Liver (tissue), 9 donors: Measurements from ENCODE around the gene HSFX3. TPM values are rescaled to one million over a fixed set of nuclear protein-coding genes. Genes with fewer than 3 reads are reported as not detected.

Source experiments
- DNase-seq: peaks from one replicate; pipeline ENCODE4 v3.0.0-alpha.2; 2017; ENCODE audit warnings: low spot score
- H3K27ac ChIP-seq, 2 donors: one replicate each; pipeline ENCODE4 v1.7.0; 2013; ENCODE audit warnings: inconsistent platforms in 2 of 2, low read length in 2 of 2, control low read depth in 1 of 2, low read depth in 1 of 2, mild to moderate bottlenecking in 1 of 2
- H3K27me3 ChIP-seq, 4 donors: one replicate each; pipeline versions ENCODE4 v1.6.1 to v1.7.0; 2013; ENCODE audit warnings: low read length in 3 of 4, inconsistent platforms in 1 of 4, mild to moderate bottlenecking in 1 of 4, moderate library complexity in 1 of 4; ENCODE audit not compliant: control insufficient read depth in 4 of 4, insufficient read depth in 4 of 4
- H3K36me3 ChIP-seq, 4 donors: one replicate each; pipeline versions ENCODE4 v1.6.1 to v1.7.0; 2013; ENCODE audit warnings: low read length in 3 of 4, mild to moderate bottlenecking in 3 of 4, low read depth in 1 of 4, moderate library complexity in 1 of 4; ENCODE audit not compliant: control insufficient read depth in 4 of 4, insufficient read depth in 3 of 4
- H3K4me1 ChIP-seq, 4 donors: one replicate each; pipeline versions ENCODE4 v1.6.1 to v1.7.0; 2013; ENCODE audit warnings: low read length in 3 of 4, mild to moderate bottlenecking in 3 of 4, moderate library complexity in 1 of 4; ENCODE audit not compliant: control insufficient read depth in 4 of 4, insufficient read depth in 4 of 4
- H3K4me3 ChIP-seq, 3 donors: one replicate each; pipeline versions ENCODE4 v1.6.1 to v1.7.0; 2013; ENCODE audit warnings: low read length in 3 of 3, control low read depth in 1 of 3, low read depth in 1 of 3, mild to moderate bottlenecking in 1 of 3
- H3K9ac ChIP-seq, 2 donors: one replicate each; pipeline ENCODE4 v1.7.0; 2013; ENCODE audit warnings: low read length in 2 of 2, mild to moderate bottlenecking in 2 of 2, moderate library complexity in 2 of 2, control low read depth in 1 of 2, low read depth in 1 of 2
- H3K9me3 ChIP-seq, 4 donors: one replicate each; pipeline versions ENCODE4 v1.6.1 to v1.7.0; 2013; ENCODE audit warnings: low read length in 3 of 4; ENCODE audit not compliant: control insufficient read depth in 4 of 4
- ATF3 ChIP-seq: IDR thresholded peaks from 2 replicates; pipeline ENCODE4 v1.6.1; 2016; ENCODE audit warnings: antibody characterized with exemption
- CTCF ChIP-seq: fragments of 150-350 bp; IDR thresholded peaks from 2 replicates; pipeline ENCODE4 v1.5.1; 2017; ENCODE audit warnings: improper control_type of control experiment, low read depth, low read length; ENCODE audit not compliant: missing input control
- EGR1 ChIP-seq, 2 donors: IDR thresholded peaks; 2 replicates each; pipeline ENCODE4 v1.6.1; 2016 to 2018; ENCODE audit warnings: antibody characterized with exemption in 2 of 2, low read depth in 2 of 2
- FOXA1 ChIP-seq: IDR thresholded peaks from 2 replicates; pipeline ENCODE4 v1.6.1; 2016; ENCODE audit warnings: antibody characterized with exemption
- FOXA2 ChIP-seq: IDR thresholded peaks from 2 replicates; pipeline ENCODE4 v1.6.1; 2016; ENCODE audit warnings: antibody characterized with exemption
- GABPA ChIP-seq, 2 donors: IDR thresholded peaks in 1 of 2; conservative IDR thresholded peaks in 1 of 2; 2 replicates each; pipeline ENCODE4 v1.6.1; 2016; ENCODE audit warnings: antibody characterized with exemption in 2 of 2, mild to moderate bottlenecking in 1 of 2, moderate library complexity in 1 of 2
- HNF4G ChIP-seq: IDR thresholded peaks from 2 replicates; pipeline ENCODE4 v1.6.1; 2016; ENCODE audit warnings: antibody characterized with exemption
- JUND ChIP-seq, 2 donors: IDR thresholded peaks; 2 replicates each; pipeline ENCODE4 v1.6.1; 2016; ENCODE audit warnings: antibody characterized with exemption in 2 of 2
- MAX ChIP-seq: IDR thresholded peaks from 2 replicates; pipeline ENCODE4 v1.6.1; 2016; ENCODE audit warnings: antibody characterized with exemption
- NR2F2 ChIP-seq: IDR thresholded peaks from 2 replicates; pipeline ENCODE4 v1.6.1; 2016; ENCODE audit warnings: antibody characterized with exemption
- RAD21 ChIP-seq, 2 donors: IDR thresholded peaks; 2 replicates each; pipeline ENCODE4 v1.6.1; 2016; ENCODE audit warnings: antibody characterized with exemption in 2 of 2, mild to moderate bottlenecking in 2 of 2
- RXRA ChIP-seq, 2 donors: IDR thresholded peaks; 2 replicates each; pipeline ENCODE4 v1.6.1; 2017 to 2018; ENCODE audit warnings: antibody characterized with exemption in 2 of 2, mild to moderate bottlenecking in 1 of 2
- SP1 ChIP-seq: IDR thresholded peaks from 2 replicates; pipeline ENCODE4 v1.6.1; 2018; ENCODE audit warnings: antibody characterized with exemption, mild to moderate bottlenecking
- TAF1 ChIP-seq: conservative IDR thresholded peaks from 2 replicates; pipeline ENCODE4 v1.6.1; 2016; ENCODE audit warnings: antibody characterized with exemption, mild to moderate bottlenecking
- YY1 ChIP-seq: IDR thresholded peaks from 2 replicates; pipeline ENCODE4 v1.6.1; 2016; ENCODE audit warnings: antibody characterized with exemption, mild to moderate bottlenecking
- ZBTB33 ChIP-seq: IDR thresholded peaks from 2 replicates; pipeline ENCODE4 v1.6.1; 2016; ENCODE audit warnings: antibody characterized with exemption
- WGBS: extraction: QIAGEN DNeasy Blood & Tissue Kit; methylation state at CpG from one replicate; pipeline ENCODE4 v1.1.7; 2013; 5-methylcytosine and 5-hydroxymethylcytosine counted together
- polyA plus RNA-seq, 2 donors: library from polyadenylated mRNA; stranded (reverse) in 1 of 2; unstranded in 1 of 2; fragments of 200-250 nt in 1 of 2; fragments of >200 nt in 1 of 2; fragmentation: Nextera tagmentation in 1 of 2; extraction: Ambion mirVana in 1 of 2; gene quantifications; one replicate each; pipeline versions ENCODE4 v1.2.1 to v1.2.3, GENCODE V29; 2013 to 2015
- total RNA-seq, 2 donors: library from RNA; depleted of rRNA; stranded (reverse); fragments of >200 nt; gene quantifications; one replicate each; pipeline ENCODE4 v1.2.3, GENCODE V29; 2014
- donor health status: healthy.
- donor health status: healthy.
- donor health status: healthy.
- donor health status: healthy.
- donor health status: healthy.

HSFX3 gene
- total and polyA plus RNA-seq, 4 donors = not detected

GRCh38 chrX:149508467-149508866 is 41.3 kb downstream of the HSFX3 start:
- Histone ChIP-seq H3K4me1 (peaks cover 0 to 10% (median 7%) of the 10 kb centered on the region in 4 donors), H3K9ac (no peak overlapping the region), H3K27ac (no peak overlapping the region), H3K27me3 (no peaks in the 10 kb centered on the region), H3K36me3 (no peaks in the 10 kb centered on the region), H3K9me3 (no peaks in the 10 kb centered on the region), H3K4me3 (no peak overlapping the region)
- TF ChIP-seq MAX = no peak
- no peak for TF ChIP-seq CTCF
- TF ChIP-seq TAF1 = no peak
- no peak for TF ChIP-seq NR2F2
- TF ChIP-seq RAD21 (IDR thresholded peaks at IDR 0.05) = no peak
- no peak for TF ChIP-seq FOXA2
- no peak for DNase-seq
- 66% methylated on average over 1 of the region's 1 CpG for whole genome bisulfite sequencing

- H3K27me3 ChIP-seq = no peaks in the 10 kb centered on the region
- no peak for DNase-seq
- no peak overlapping the region for H3K27ac ChIP-seq
- no peaks in the 10 kb centered on the region for H3K9me3 ChIP-seq
- WGBS = 95% methylated on average over 2 of the region's 2 CpGs
- H3K4me3 ChIP-seq = no peak overlapping the region
- H3K36me3 ChIP-seq = peaks cover 0 to 6% (median 3%) of the 10 kb centered on the region in 4 donors
- H3K4me1 ChIP-seq = peaks cover 0 to 10% (median 7%) of the 10 kb centered on the region in 4 donors
- no peak overlapping the region for H3K9ac ChIP-seq
- no peak for TF ChIP-seq RAD21 (IDR thresholded peaks at IDR 0.05)
- no peak for TF ChIP-seq TAF1
- no peak for TF ChIP-seq CTCF
- TF ChIP-seq ATF3 = no peak
- no peak for TF ChIP-seq FOXA2
Observed at GRCh38 chrX:149506349-149506748, 43.4 kb downstream of the HSFX3 start.

GRCh38 chrX:149505671-149506070 is 44.1 kb downstream of the HSFX3 start:
- 90% methylated on average over 9 of the region's 9 CpGs for WGBS
- Histone ChIP-seq H3K9me3 (no peaks in the 10 kb centered on the region), H3K36me3 (peaks cover 0 to 10% (median 4%) of the 10 kb centered on the region in 4 donors), H3K4me3 (no peak overlapping the region), H3K4me1 (peaks cover 0 to 10% (median 7%) of the 10 kb centered on the region in 4 donors), H3K27ac (peak overlapping the region; percentile 53 to 87), H3K9ac (no peak overlapping the region), H3K27me3 (no peaks in the 10 kb centered on the region)
- DNase-seq = no peak
- TF ChIP-seq EGR1 (IDR thresholded peaks at IDR 0.05; ENCODE audit: low read depth in 2 of 2) (no peak), TAF1 (no peak), GABPA (IDR thresholded peaks at IDR 0.05 in 1 of 2, conservative IDR thresholded peaks at IDR 0.05 in 1 of 2) (no peak), HNF4G (no peak), JUND (IDR thresholded peaks at IDR 0.05) (no peak), FOXA1 (no peak), ZBTB33 (no peak), FOXA2 (no peak), NR2F2 (no peak), SP1 (no peak), CTCF (no peak), YY1 (no peak), RXRA (IDR thresholded peaks at IDR 0.05) (no peak), RAD21 (IDR thresholded peaks at IDR 0.05) (no peak)
